Rectal smooth muscle tissue (tissue), 1 donor: ENCODE data around the gene TPI1.

Source experiments
- H3K27ac ChIP-seq: one replicate; pipeline ENCODE4 v1.7.0; 2013; ENCODE audit warnings: low read depth, low read length, inconsistent platforms
- H3K27me3 ChIP-seq: one replicate; pipeline ENCODE4 v1.7.0; 2013; ENCODE audit warnings: low read length; ENCODE audit not compliant: control insufficient read depth, insufficient read depth
- H3K36me3 ChIP-seq: one replicate; pipeline ENCODE4 v1.7.0; 2013; ENCODE audit warnings: low read length; ENCODE audit not compliant: control insufficient read depth, insufficient read depth
- H3K4me1 ChIP-seq: one replicate; pipeline ENCODE4 v1.7.0; 2013; ENCODE audit warnings: low read length; ENCODE audit not compliant: control insufficient read depth, insufficient read depth
- H3K4me3 ChIP-seq: one replicate; pipeline ENCODE4 v1.7.0; 2013; ENCODE audit warnings: low read length
- H3K9ac ChIP-seq: one replicate; pipeline ENCODE4 v1.7.0; 2013; ENCODE audit warnings: low read length

Gene TPI1

DNA sequence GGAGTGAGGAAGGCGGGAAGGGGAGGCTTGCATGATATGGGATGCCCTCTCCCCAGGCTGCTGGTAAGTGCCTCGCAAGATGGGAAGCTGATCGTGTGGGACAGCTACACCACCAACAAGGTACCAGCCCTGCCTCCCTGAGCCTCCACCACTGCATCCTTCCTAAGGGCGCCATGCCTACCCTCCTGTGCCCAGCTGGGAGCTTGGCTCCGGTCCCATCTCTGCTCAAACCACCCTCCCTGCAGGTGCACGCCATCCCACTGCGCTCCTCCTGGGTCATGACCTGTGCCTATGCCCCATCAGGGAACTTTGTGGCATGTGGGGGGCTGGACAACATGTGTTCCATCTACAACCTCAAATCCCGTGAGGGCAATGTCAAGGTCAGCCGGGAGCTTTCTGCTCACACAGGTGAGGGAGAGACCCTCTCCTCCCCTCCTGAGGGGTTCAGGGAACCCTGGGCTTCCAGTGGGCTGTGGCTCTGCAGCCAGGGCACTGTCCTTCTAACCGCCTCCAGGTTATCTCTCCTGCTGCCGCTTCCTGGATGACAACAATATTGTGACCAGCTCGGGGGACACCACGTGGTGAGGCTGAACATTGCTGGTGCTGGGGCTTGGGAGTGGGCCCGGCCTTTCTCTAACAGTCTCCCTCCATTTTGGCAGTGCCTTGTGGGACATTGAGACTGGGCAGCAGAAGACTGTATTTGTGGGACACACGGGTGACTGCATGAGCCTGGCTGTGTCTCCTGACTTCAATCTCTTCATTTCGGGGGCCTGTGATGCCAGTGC lies 24.0 kb upstream of the TPI1 start:
- Histone ChIP-seq H3K27ac (no peak overlapping the region), H3K4me1 (no peaks in the 10 kb centered on the region), H3K27me3 (no peaks in the 10 kb centered on the region), H3K36me3 (peaks cover 4% of the 10 kb centered on the region), H3K9ac (no peak overlapping the region), H3K4me3 (no peak overlapping the region)

DNA sequence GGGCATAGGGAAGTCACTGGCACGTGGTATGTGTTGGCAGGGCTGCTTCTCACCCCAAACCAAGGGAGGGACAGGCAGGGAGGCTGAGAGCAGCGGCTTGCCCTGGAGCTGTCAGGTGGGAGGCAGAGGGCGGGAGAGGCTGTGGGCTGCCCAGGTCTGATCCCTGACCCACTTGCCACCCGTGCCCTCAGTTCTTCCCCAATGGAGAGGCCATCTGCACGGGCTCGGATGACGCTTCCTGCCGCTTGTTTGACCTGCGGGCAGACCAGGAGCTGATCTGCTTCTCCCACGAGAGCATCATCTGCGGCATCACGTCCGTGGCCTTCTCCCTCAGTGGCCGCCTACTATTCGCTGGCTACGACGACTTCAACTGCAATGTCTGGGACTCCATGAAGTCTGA lies 21.9 kb upstream of the TPI1 start:
- Histone ChIP-seq H3K27me3 (no peaks in the 10 kb centered on the region), H3K36me3 (peaks cover 4% of the 10 kb centered on the region), H3K9ac (no peak overlapping the region), H3K4me1 (no peaks in the 10 kb centered on the region), H3K4me3 (no peak overlapping the region), H3K27ac (no peak overlapping the region)

DNA sequence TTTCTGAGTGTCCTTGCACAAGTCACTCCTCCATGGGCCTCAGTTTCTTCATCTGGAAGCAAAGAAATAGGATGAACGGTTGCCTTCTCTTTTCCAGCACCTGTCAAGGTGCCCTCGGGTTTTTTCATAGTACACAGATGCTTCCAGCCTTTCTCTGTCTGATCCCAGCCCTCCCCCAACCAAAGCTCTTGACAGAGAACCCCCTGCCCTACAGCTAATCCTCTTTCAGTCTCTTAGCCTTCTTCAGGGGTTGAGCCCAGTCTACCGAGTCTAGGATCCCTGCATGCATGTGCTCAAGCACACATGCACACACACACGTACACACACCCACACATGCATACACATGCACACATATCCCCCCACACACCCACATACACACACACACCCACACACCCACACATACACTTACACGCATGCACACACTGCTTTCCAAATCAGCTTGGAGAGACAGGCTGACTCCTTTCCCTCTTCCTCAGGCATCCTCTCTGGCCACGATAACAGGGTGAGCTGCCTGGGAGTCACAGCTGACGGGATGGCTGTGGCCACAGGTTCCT lies 20.9 kb upstream of the TPI1 start:
- no peak overlapping the region for H3K9ac ChIP-seq
- H3K27ac ChIP-seq: no peak overlapping the region
- H3K36me3 ChIP-seq: peaks cover 4% of the 10 kb centered on the region
- no peaks in the 10 kb centered on the region for H3K27me3 ChIP-seq
- no peaks in the 10 kb centered on the region for H3K4me1 ChIP-seq
- no peak overlapping the region for H3K4me3 ChIP-seq

DNA sequence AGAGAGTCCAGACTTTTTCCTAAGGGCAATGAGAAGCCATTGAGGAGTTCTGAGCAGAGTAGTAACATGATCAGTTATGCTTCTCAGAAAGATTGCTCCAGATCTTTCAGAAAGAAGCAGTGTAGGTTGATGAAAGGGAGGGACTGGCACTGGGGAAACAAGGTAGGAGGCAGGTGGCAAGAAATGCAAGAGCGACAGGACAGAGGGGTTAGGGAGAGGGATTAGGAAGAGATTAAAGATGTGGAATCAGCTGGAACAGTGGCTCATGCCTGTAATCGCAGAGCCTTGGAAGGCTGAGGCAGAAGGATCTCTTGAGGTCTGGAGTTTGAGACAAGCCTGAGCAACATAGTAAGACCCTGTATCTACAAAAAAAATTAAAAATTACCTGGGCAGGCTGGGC lies 19.7 kb upstream of the TPI1 start:
- Histone ChIP-seq H3K27ac (no peak overlapping the region), H3K36me3 (peaks cover 4% of the 10 kb centered on the region), H3K9ac (no peak overlapping the region), H3K4me1 (no peaks in the 10 kb centered on the region), H3K27me3 (no peaks in the 10 kb centered on the region), H3K4me3 (no peak overlapping the region)

DNA sequence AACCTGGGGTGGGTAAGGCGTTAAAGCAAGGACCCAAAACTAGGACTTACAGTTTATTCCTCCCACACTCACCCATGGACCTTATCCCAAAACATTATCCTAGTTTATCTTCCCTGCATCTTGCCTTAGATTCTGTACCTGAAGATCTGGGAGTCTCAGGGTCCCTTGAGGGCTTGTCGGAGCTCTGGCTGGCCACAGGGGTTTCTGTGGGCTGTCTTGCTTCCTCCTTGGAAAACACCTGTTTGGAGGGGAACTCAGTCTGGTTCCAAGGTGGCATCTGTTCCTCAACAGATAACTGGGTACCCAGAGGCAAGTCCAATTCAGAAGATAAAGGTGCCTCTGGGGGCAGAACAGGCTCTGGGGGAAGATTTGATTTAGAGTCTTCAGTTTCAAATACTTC lies 17.9 kb upstream of the TPI1 start:
- H3K36me3 ChIP-seq: peaks cover under 1% of the 10 kb centered on the region
- no peaks in the 10 kb centered on the region for H3K4me1 ChIP-seq
- no peak overlapping the region for H3K9ac ChIP-seq
- no peak overlapping the region for H3K27ac ChIP-seq
- no peaks in the 10 kb centered on the region for H3K27me3 ChIP-seq
- H3K4me3 ChIP-seq: no peak overlapping the region

DNA sequence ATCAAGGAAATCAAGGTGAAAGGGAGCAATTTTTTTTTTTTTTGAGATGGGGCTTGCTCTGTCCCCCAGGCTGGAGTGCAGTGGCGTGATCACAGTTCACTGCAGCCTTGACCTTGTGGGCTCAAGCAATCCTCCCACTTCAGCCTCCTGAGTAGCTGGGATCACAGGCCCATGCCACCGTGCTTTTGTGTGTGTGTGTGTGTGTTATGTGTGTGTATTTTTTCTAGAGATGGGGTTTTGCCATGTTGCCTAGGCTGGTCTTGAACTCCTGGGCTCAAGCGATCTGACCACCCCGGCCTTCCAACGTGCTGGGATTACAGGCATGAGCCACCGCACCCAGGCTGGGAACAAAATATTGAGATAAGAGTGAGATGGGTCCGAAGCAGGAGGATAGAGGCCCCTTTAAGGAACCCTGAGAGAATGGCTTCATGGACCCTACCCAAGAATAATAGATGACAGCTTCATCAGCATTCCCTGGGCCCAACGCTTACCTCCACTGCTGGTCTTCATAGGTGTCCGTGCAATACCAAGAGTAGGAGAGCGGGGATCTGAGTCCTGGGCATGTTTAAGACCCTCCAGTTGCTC lies 17.3 kb upstream of the TPI1 start:
- no peak overlapping the region for H3K4me3 ChIP-seq
- no peaks in the 10 kb centered on the region for H3K36me3 ChIP-seq
- no peak overlapping the region for H3K9ac ChIP-seq
- no peak overlapping the region for H3K27ac ChIP-seq
- no peaks in the 10 kb centered on the region for H3K27me3 ChIP-seq
- no peaks in the 10 kb centered on the region for H3K4me1 ChIP-seq

DNA sequence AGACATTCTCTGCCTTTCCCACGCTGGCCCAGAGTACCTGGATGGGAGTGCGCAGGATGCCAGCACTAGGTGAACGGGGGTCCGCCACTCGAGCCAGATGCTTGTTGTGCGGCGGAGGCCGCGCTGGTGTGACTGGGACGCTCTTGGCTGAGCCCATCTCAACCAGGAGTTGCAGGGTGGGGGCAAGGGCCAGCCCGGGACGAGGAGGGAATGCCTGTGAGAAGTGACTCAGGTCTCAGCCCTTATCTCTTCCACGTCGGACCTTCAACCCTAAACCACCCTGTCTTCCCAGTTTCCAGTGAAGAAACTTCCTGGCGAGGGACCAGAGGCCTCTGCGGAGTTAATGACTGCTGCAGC lies 16.6 kb upstream of the TPI1 start:
- peaks cover 4% of the 10 kb centered on the region for H3K36me3 ChIP-seq
- no peak overlapping the region for H3K9ac ChIP-seq
- H3K4me3 ChIP-seq: peak overlapping the region; percentile 4
- no peak overlapping the region for H3K27ac ChIP-seq
- H3K27me3 ChIP-seq: no peaks in the 10 kb centered on the region
- H3K4me1 ChIP-seq: no peaks in the 10 kb centered on the region

DNA sequence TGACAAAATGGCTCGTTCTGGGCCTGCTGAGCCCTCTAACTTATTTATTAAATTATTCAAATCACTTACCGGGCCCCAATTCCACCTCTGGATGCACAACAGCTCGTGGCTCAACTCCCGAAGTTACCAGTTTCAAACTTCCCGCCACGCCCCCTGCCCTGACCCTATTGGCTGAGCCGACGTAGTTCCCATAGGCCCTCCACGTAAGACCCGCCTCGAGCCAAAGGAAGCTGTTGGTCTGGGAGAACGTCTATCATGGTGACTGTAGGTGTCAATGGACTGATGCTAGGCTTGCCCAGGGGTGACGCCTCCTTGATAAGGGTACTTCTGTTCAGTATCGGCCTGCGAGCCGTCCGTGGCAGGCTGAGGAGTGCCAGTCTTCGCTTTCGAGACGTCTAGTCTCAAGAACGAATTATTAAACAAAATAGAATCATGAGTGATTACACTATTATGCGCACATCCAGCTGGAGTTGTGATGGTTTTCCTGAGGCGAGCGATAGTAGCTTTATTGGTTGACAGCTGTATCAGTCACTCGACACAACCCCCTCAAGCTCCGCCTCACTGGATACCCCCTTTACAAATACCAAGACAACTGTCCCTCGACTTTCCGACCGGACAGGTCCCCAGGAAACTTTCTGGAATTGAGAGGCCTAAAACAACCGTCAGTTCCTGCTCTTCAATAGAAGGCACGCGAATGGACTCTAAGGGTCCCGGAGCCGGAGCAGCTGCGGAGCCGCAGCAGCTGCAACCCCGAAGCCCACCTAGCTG lies 16.0 kb upstream of the TPI1 start, which contains the start of gene CDCA3:
CDCA3 (minus strand) TSS at position 134 of the 768 bp plus-strand sequence. CDS start 334 bp downstream, outside the sequence.
- H3K36me3 ChIP-seq: peaks cover 9% of the 10 kb centered on the region
- H3K4me1 ChIP-seq: no peaks in the 10 kb centered on the region
- H3K9ac ChIP-seq: peak within 1 kb of the TSS; percentile 42
- H3K27me3 ChIP-seq: no peaks in the 10 kb centered on the region
- H3K27ac ChIP-seq: peak within 1 kb of the TSS; percentile 87
- H3K4me3 ChIP-seq: peak within 1 kb of the TSS; percentile 88

DNA sequence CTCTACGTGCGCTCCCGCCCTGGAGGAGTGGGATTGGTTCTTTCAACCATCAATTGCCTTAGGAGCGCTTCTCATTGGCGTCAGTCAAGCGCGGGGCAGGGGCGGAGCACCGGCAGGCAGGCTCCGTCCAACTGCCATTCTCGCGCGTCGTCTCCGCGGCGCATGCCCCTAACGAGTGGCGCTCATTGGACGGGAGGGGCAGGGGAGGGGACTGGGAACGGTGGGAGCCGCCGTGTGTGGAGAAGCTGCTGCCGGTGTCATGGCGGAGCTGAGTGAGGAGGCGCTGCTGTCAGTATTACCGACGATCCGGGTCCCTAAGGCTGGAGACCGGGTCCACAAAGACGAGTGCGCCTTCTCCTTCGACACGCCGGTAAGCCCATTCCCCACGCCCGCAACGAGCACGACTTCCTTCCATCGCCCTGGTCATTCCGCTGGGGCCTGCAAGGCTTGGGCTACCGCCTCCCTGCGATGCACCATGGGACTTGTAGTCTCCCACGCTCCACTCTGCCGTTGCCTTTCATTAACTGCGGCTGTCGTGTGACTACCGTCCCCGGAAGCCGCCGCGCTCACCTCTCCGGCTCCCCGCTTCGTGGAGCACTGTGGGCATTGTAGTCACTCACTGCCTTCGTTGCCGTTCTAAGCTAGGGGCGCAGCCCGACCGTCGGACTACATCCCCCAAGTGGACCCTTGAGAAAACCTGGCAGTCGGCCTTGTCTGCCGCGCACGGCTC lies 15.2 kb upstream of the TPI1 start, which contains the start of gene USP5:
USP5 (plus strand) TSS at position 230 of the 730 bp plus-strand sequence; CDS start at position 260, 30 bp downstream.
- Histone ChIP-seq H3K27me3 (no peaks in the 10 kb centered on the region), H3K4me1 (no peaks in the 10 kb centered on the region), H3K4me3 (peak within 1 kb of the TSS; percentile 88), H3K9ac (peak within 1 kb of the TSS; percentile 42), H3K27ac (peak within 1 kb of the TSS; percentile 87), H3K36me3 (peaks cover 12% of the 10 kb centered on the region)

DNA sequence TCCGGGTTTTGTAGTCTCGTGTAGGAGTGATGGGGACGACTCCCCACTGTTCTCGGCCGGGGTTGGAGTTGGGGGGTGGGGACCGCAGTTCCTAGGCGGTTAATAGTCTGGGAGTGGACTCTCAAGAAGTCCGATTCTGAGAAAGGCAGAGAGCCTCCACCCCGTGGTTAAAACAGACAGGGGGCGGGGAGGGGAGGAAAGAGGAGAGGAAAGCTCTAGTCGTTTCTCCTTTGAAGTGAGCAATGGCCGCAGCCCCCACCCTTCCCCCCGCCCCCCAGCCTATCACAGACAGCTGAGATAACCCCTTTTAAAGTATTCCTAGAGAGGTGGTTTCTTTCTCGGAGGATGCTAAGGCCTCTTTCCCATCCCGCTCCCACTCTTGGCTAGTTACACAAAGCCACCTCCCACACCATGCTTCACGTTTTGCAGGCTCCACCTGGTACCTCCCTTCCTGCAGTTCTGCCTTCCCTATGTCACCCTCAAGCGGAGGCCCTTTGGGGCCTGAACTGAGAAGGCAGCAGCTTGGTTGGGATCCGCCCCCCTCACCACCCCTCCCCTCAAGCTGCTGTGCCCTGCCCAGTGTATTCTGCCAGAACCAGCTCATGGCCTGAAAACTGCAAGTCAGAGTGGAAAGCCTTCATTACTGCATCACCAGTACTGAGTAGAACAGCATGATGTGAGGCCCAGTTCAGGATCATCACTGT lies 14.5 kb upstream of the TPI1 start:
- no peaks in the 10 kb centered on the region for H3K27me3 ChIP-seq

DNA sequence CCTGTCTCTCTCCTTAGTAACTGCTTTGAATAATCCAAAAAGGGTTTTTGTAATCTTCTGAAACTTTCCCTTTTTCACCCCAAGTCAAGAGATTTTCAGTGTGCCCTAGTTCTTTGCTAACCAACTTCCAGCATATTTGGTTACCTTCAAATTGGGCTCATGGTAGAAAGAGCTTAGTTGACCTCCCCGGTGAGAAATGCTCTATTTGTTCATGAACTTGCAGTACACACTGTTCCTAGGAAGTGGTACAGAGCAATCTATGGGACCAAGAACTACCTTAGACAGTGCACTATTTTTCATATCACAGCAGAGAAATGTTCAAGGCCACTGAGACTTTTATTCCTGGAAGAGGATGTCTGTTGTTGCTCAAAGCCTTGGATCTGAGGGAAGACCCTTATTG lies 13.7 kb upstream of the TPI1 start:
- H3K36me3 ChIP-seq: peaks cover 25% of the 10 kb centered on the region
- no peak overlapping the region for H3K4me3 ChIP-seq
- H3K27ac ChIP-seq: no peak overlapping the region
- H3K4me1 ChIP-seq: no peaks in the 10 kb centered on the region
- no peaks in the 10 kb centered on the region for H3K27me3 ChIP-seq
- H3K9ac ChIP-seq: no peak overlapping the region

More for the DNA sequence above, 14.5 kb upstream of the TPI1 start:
- Histone ChIP-seq H3K36me3 (peaks cover 17% of the 10 kb centered on the region), H3K27ac (peak overlapping the region; percentile 65), H3K4me3 (peak overlapping the region; percentile 46), H3K4me1 (no peaks in the 10 kb centered on the region), H3K9ac (no peak overlapping the region)
